Activated CD8-positive, alpha-beta memory T cell treated with anti-CD3 and anti-CD28 coated beads for 1 hour (primary cell): Measurements from ENCODE around the gene PTOV1.

Experiments used
- DNase-seq, 2 donors: peaks; one replicate each; pipeline ENCODE4 v3.0.0-alpha.2; 2020; ENCODE audit warnings: low read depth in 1 of 2; ENCODE audit errors: extremely low read depth in 1 of 2

The PTOV1 gene

GRCh38 chr19:49850487-49851342 lies at the start of gene PTOV1:
Gene PTOV1, plus strand, starts transcription at chr19:49851159.
- peak; percentile 58 to 82 for DNase-seq

DNA sequence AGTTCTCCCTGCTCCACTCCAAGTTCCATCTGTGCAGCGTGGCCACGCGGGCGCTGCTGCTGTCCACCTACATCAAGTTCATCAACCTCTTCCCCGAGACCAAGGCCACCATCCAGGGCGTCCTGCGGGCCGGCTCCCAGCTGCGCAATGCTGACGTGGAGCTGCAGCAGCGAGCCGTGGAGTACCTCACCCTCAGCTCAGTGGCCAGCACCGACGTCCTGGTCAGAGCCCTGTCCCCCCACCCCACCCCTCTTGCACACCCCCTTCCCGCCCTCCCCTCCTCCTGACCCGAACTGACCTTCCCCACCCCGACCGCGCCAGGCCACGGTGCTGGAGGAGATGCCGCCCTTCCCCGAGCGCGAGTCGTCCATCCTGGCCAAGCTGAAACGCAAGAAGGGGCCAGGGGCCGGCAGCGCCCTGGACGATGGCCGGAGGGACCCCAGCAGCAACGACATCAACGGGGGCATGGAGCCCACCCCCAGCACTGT lies 49.5 kb upstream of the PTOV1 start:
- no peak for DNase-seq

GRCh38 chr19:49801966-49802661 lies 48.8 kb upstream of the PTOV1 start:
- no peak for DNase-seq

DNA sequence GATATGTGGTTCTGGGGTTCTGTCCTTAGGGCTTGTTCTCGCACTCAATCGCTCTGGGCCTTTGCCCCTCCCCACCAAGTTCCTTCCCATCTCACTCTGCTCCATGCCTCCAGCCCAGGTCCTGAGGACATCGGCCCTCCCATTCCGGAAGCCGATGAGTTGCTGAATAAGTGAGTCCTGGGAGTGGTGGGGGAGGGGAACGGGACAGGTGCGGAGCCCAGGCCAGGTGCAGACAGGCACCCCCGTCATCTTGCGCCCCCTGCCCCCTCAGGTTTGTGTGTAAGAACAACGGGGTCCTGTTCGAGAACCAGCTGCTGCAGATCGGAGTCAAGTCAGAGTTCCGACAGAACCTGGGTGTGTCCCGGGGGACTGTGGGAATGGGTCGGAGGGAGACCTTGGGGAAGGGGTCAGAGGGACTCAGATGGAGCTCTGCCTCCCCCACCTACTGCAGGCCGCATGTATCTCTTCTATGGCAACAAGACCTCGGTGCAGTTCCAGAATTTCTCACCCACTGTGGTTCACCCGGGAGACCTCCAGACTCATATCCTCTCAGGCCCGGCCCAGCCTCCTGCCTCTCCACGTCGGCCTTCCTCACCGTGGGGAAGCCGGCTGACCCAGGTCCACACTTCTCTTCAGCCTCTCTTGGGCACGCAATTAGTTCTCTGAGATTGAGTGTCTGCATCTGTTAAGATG lies 48.0 kb upstream of the PTOV1 start:
- DNase-seq, result no peak

- no peak for DNase-seq
Observed at GRCh38 chr19:49803529-49803856, 47.5 kb upstream of the PTOV1 start.

- no peak for DNase-seq
Observed at GRCh38 chr19:49805822-49806619, 44.9 kb upstream of the PTOV1 start.

DNA sequence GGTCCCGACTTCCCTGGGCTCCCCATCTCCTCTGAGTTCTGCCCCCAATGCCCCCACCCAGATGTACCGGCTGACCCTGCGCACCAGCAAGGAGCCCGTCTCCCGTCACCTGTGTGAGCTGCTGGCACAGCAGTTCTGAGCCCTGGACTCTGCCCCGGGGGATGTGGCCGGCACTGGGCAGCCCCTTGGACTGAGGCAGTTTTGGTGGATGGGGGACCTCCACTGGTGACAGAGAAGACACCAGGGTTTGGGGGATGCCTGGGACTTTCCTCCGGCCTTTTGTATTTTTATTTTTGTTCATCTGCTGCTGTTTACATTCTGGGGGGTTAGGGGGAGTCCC lies 44.4 kb upstream of the PTOV1 start:
- no peak for DNase-seq

- no peak for DNase-seq
Observed at GRCh38 chr19:49807058-49807903, 43.7 kb upstream of the PTOV1 start.

- no peak for DNase-seq
Observed at GRCh38 chr19:49807904-49808675, 42.9 kb upstream of the PTOV1 start.

- peak; percentile 73 to 79 for DNase-seq
Observed at GRCh38 chr19:49808711-49809159, 42.2 kb upstream of the PTOV1 start.

GRCh38 chr19:49809160-49809940 lies 41.6 kb upstream of the PTOV1 start:
- peak in 1 of 2 donors; percentile 24 for DNase-seq

DNA sequence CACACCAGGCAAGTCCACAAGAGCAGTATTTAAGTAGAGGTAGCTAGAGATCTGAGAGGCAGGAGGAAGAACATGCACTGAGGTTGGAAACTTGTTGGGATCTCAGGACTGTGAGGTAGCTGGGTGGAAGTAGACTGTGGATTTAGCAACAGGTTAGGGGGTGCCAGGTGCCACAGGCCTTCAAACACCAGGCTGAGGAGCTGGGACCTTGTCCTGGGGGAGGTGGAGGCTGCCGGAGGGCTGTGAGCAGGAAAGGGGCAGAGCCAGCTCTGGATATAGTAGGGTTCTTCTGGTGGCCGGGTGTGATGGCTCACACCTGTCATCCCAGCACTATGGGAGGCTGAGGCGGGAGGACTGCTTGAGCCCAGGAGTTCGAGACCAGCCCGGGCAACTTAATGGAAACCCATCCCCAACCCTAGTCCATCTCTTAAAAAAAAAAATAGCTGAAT lies 41.0 kb upstream of the PTOV1 start:
- no peak for DNase-seq

GRCh38 chr19:49811328-49811727 lies 39.6 kb upstream of the PTOV1 start:
- no peak for DNase-seq

DNA sequence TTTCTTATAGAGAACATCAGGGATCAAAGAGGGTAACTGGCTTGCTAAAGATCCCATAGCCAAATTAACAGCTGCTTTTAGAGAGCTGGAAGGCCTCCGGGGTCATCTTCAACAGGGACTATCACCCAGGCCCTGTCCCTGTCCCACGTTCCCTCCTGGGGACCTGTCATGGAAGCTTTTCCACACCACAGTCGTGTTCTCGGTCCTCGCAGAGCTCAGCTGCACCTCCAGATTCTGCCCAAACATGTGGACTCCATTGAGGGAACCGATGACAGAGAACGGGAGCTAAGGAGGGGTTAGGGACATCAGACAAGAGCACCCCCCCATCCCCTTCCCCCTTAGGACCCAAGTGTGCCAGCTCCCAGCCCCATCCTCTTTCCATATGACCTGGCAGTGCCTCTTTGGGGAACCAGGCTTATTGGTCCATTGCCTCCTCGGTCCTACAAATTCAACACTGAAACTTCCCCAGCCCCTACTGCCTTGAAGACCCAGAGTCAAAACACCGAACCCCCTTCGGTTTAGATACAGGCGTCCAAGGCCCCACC lies 38.4 kb upstream of the PTOV1 start:
- no peak for DNase-seq

DNA sequence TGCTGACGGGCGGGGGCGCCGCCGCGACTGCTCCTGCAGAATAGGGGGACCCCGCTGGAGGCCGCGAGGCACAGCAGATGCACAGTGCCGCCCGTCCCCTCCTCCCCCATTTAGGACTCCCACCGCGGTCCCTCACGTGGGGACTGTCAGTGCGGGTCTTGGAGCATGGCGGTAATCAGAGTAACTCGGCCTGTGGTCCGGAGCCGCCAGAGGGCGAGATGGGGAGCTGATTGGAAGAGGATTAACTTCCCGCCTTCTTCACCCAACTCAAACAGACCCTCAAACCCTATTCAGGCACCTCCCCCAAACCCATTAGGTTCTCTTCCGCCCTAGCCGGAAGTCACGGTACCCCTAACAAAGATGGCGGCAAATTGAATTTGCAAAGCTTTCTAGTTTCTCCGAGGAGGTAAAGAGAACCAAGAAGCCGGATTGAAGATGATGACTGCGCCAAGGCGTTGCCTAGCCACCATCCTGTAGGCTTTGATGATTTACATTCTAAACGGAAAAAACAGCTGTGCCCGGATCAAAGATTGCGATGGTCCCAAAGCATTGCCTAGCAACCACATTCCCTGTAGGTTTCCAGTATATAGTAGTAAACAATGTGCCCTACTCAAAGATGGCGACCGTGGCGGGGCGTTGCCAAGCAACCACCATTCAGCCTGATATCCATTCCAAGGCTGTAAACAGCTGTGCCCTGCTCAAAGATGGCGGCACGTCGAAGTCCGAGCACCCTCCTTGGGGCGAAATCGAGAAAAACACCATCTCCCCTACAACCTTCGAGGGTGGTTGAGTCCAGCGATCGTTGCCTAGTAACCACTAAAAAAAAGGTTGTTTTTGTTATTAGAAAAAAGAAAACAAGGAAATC lies 37.7 kb upstream of the PTOV1 start, which contains the start of gene FUZ:
TSS of gene FUZ (minus strand) at position 296 of the 865 bp plus-strand sequence. CDS start at position 110, 186 bp downstream.
- DNase-seq, result peak; percentile 77 to 89

DNA sequence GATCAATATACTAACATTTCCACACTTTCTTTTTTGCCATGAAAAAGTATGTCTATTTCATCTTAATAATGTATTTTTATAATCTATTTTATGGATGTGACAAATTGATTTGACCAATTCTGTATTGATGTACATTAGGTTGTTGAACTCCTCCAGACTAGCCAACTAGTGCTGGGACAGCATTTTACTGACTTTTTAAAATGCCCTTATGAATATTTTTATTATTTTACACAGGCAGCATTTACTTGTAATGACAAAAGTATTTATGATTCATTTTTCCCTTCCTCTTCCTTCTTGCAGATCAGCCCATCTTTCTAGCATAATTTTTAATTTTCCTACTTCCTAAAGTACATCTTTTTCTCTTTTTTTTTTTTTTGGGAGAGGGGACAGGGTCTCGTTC lies 36.9 kb upstream of the PTOV1 start:
- no peak for DNase-seq

DNA sequence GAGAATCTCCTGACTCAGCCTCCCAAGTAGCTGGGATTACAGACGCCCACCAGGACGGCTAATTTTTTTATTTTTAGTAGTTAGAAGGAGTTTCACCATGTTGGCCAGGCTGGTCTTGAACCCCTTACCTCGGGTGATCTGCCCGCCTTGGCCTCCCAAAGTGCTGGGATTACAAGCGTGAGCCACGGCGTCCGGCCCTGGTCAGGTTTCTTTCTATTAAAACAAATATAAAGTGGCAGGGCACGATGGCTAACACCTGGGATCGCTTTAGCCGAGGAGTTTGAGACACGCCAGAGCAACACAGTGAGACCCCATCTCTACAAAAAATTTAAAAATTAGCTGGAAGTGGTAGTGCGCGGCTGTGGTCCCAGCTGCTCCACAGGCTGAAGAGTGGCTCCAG lies 34.4 kb upstream of the PTOV1 start:
- DNase-seq, result no peak
